ENCODE results near the gene DDC. TPM values are rescaled to one million over a fixed set of nuclear protein-coding genes. Genes with fewer than 3 reads are reported as not detected.
"Not testable (repeated sequence)": the region's sequence is repeated elsewhere in the genome, so short reads cannot be mapped to it uniquely, and the experiment has no call there.

The DDC gene
- polyA plus RNA-seq, 3 donors from 2014 or later = not detected

GRCh38 chr7:50582271-50582670 lies 17.1 kb upstream of the DDC start:
- H3K27ac Mint-ChIP-seq; H3K4me1 Mint-ChIP-seq; H3K27me3 Mint-ChIP-seq (ENCODE audit: low read depth in 3 of 3); DNase-seq; H3K4me3 Mint-ChIP-seq; H3K36me3 Mint-ChIP-seq: not testable (repeated sequence)
- peaks cover 6 to 25% (median 15%) of the 10 kb centered on the region in 6 donors for H3K9me3 Mint-ChIP-seq

GRCh38 chr7:50580666-50581065 lies 15.5 kb upstream of the DDC start:
- H3K27me3 Mint-ChIP-seq (ENCODE audit: low read depth in 3 of 3); DNase-seq; H3K27ac Mint-ChIP-seq; H3K4me3 Mint-ChIP-seq; H3K36me3 Mint-ChIP-seq; H3K4me1 Mint-ChIP-seq: not testable (repeated sequence)
- H3K9me3 Mint-ChIP-seq = peaks cover 6 to 25% (median 15%) of the 10 kb centered on the region in 6 donors

GRCh38 chr7:50580057-50580456 lies 14.9 kb upstream of the DDC start:
- H3K4me3 Mint-ChIP-seq = no peak overlapping the region
- no peak overlapping the region for H3K27ac Mint-ChIP-seq
- no peak for DNase-seq
- H3K4me1 Mint-ChIP-seq = no peaks in the 10 kb centered on the region
- H3K36me3 Mint-ChIP-seq = peaks cover 0 to 4% (median 0%) of the 10 kb centered on the region in 3 donors
- peaks cover 6 to 25% (median 15%) of the 10 kb centered on the region in 6 donors for H3K9me3 Mint-ChIP-seq
- peaks cover 2 to 9% (median 4%) of the 10 kb centered on the region in 3 donors for H3K27me3 Mint-ChIP-seq (ENCODE audit: low read depth in 3 of 3)

GRCh38 chr7:50578105-50578504 lies 12.9 kb upstream of the DDC start:
- not testable (repeated sequence) for DNase-seq; H3K27me3 Mint-ChIP-seq (ENCODE audit: low read depth in 3 of 3); H3K27ac Mint-ChIP-seq; H3K36me3 Mint-ChIP-seq; H3K4me1 Mint-ChIP-seq; H3K4me3 Mint-ChIP-seq
- peaks cover 0 to 16% (median 7%) of the 10 kb centered on the region in 6 donors for H3K9me3 Mint-ChIP-seq

GRCh38 chr7:50577569-50577968 lies 12.4 kb upstream of the DDC start:
- H3K4me3 Mint-ChIP-seq = no peak overlapping the region
- no peak for DNase-seq
- H3K4me1 Mint-ChIP-seq = no peaks in the 10 kb centered on the region
- H3K27me3 Mint-ChIP-seq (ENCODE audit: low read depth in 3 of 3) = peaks cover 2 to 8% (median 8%) of the 10 kb centered on the region in 3 donors
- H3K36me3 Mint-ChIP-seq = no peaks in the 10 kb centered on the region
- H3K9me3 Mint-ChIP-seq = peaks cover 0 to 10% (median 2%) of the 10 kb centered on the region in 6 donors
- H3K27ac Mint-ChIP-seq = peak overlapping the region in 2 of 6 donors; percentile 50 to 64

- not testable (repeated sequence) for H3K4me3 Mint-ChIP-seq; H3K27ac Mint-ChIP-seq; H3K27me3 Mint-ChIP-seq (ENCODE audit: low read depth in 3 of 3); H3K36me3 Mint-ChIP-seq; H3K9me3 Mint-ChIP-seq; DNase-seq; H3K4me1 Mint-ChIP-seq
Observed at GRCh38 chr7:50576388-50576787, 11.2 kb upstream of the DDC start.

- no peak for DNase-seq
- peaks cover 0 to 3% (median 0%) of the 10 kb centered on the region in 3 donors for H3K36me3 Mint-ChIP-seq
- H3K4me3 Mint-ChIP-seq = no peak overlapping the region
- H3K27ac Mint-ChIP-seq = no peak overlapping the region
- H3K4me1 Mint-ChIP-seq = no peaks in the 10 kb centered on the region
- peaks cover 0 to 6% (median 5%) of the 10 kb centered on the region in 6 donors for H3K9me3 Mint-ChIP-seq
- peaks cover 0 to 3% (median 2%) of the 10 kb centered on the region in 3 donors for H3K27me3 Mint-ChIP-seq (ENCODE audit: low read depth in 3 of 3)
Observed at GRCh38 chr7:50567715-50568261, 2.6 kb upstream of the DDC start.

GRCh38 chr7:50565977-50566376 lies 772 bp upstream of the DDC start:
- peaks cover 0 to 6% (median 2%) of the 10 kb centered on the region in 6 donors for H3K9me3 Mint-ChIP-seq
- no peak overlapping the region for H3K4me3 Mint-ChIP-seq
- no peak for DNase-seq
- H3K27me3 Mint-ChIP-seq (ENCODE audit: low read depth in 3 of 3) = peaks cover 2 to 3% (median 2%) of the 10 kb centered on the region in 3 donors
- H3K27ac Mint-ChIP-seq = no peak overlapping the region
- peaks cover 0 to 3% (median 0%) of the 10 kb centered on the region in 3 donors for H3K36me3 Mint-ChIP-seq
- H3K4me1 Mint-ChIP-seq = no peaks in the 10 kb centered on the region

- Mint-ChIP-seq H3K27ac (no peak overlapping the region), H3K9me3 (peaks cover 0 to 3% (median 1%) of the 10 kb centered on the region in 6 donors), H3K4me1 (no peaks in the 10 kb centered on the region), H3K4me3 (no peak overlapping the region), H3K36me3 (peaks cover 0 to 2% (median 0%) of the 10 kb centered on the region in 3 donors), H3K27me3 (ENCODE audit: low read depth in 3 of 3) (peaks cover 2 to 3% (median 2%) of the 10 kb centered on the region in 3 donors)
- DNase-seq = no peak
Observed at GRCh38 chr7:50565559-50565916, 333 bp upstream of the DDC start.

GRCh38 chr7:50564171-50564570 lies 1.0 kb downstream of the DDC start:
- Mint-ChIP-seq H3K27me3 (ENCODE audit: low read depth in 3 of 3) (peaks cover 0 to 7% (median 2%) of the 10 kb centered on the region in 3 donors), H3K4me3 (no peak overlapping the region), H3K36me3 (no peaks in the 10 kb centered on the region), H3K9me3 (no peaks in the 10 kb centered on the region), H3K4me1 (no peaks in the 10 kb centered on the region), H3K27ac (no peak overlapping the region)
- DNase-seq = no peak

GRCh38 chr7:50562136-50562535 lies 3.1 kb downstream of the DDC start:
- H3K4me1 Mint-ChIP-seq = no peaks in the 10 kb centered on the region
- no peaks in the 10 kb centered on the region for H3K36me3 Mint-ChIP-seq
- no peaks in the 10 kb centered on the region for H3K9me3 Mint-ChIP-seq
- no peak overlapping the region for H3K27ac Mint-ChIP-seq
- DNase-seq = no peak
- H3K27me3 Mint-ChIP-seq (ENCODE audit: low read depth in 3 of 3) = peaks cover 3 to 14% (median 4%) of the 10 kb centered on the region in 3 donors
- H3K4me3 Mint-ChIP-seq = no peak overlapping the region

GRCh38 chr7:50560865-50561351 lies 4.3 kb downstream of the DDC start:
- no peak for DNase-seq
- Mint-ChIP-seq H3K27me3 (ENCODE audit: low read depth in 3 of 3) (peaks cover 3 to 13% (median 4%) of the 10 kb centered on the region in 3 donors), H3K4me1 (no peaks in the 10 kb centered on the region), H3K27ac (no peak overlapping the region), H3K36me3 (no peaks in the 10 kb centered on the region), H3K4me3 (no peak overlapping the region), H3K9me3 (no peaks in the 10 kb centered on the region)

GRCh38 chr7:50559881-50560280 lies 5.3 kb downstream of the DDC start:
- H3K27me3 Mint-ChIP-seq (ENCODE audit: low read depth in 3 of 3) = peaks cover 4 to 11% (median 5%) of the 10 kb centered on the region in 3 donors
- H3K4me3 Mint-ChIP-seq = no peak overlapping the region
- no peaks in the 10 kb centered on the region for H3K36me3 Mint-ChIP-seq
- no peak for DNase-seq
- H3K4me1 Mint-ChIP-seq = no peaks in the 10 kb centered on the region
- H3K9me3 Mint-ChIP-seq = no peaks in the 10 kb centered on the region
- no peak overlapping the region for H3K27ac Mint-ChIP-seq

GRCh38 chr7:50558294-50559053 lies 6.7 kb downstream of the DDC start:
- no peak for DNase-seq
- peaks cover 4 to 11% (median 5%) of the 10 kb centered on the region in 3 donors for H3K27me3 Mint-ChIP-seq (ENCODE audit: low read depth in 3 of 3)
- no peak overlapping the region for H3K27ac Mint-ChIP-seq
- H3K9me3 Mint-ChIP-seq = no peaks in the 10 kb centered on the region
- H3K36me3 Mint-ChIP-seq = no peaks in the 10 kb centered on the region
- no peaks in the 10 kb centered on the region for H3K4me1 Mint-ChIP-seq
- no peak overlapping the region for H3K4me3 Mint-ChIP-seq
